Measurements from ENCODE around the gene CD151. TPM values are rescaled to one million over a fixed set of nuclear protein-coding genes. Genes with fewer than 3 reads are reported as not detected.

CD151 gene
- total RNA-seq, 1 experiment from 2014 or later: 825 TPM

- DNase-seq (ENCODE audit: low spot score): no peak
Observed at GRCh38 chr11:829176-829846, 3.4 kb upstream of the CD151 start.

DNA sequence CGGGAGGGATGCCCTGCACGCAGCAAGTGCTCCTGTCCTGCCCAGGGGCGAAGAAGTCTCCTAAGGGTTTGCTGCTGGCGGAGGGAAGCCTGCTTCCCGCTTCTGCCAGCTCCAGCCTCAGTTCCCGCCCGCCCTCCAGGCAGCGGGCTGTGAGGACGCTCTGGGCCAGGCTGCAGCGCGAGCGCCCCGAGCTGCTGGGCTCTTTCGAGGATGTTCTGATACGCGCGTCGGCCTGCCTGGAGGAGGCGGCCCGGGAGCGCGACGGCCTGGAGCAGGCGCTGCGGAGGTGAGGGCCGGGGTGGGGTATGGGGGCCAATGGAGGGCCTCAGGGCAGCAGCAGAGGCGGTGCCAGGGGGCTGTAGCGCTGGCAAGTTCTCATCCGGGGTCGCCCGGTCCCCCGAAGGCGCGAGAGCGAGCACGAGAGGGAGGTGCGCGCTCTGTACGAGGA lies 2.9 kb upstream of the CD151 start:
- no peak for DNase-seq (ENCODE audit: low spot score)

DNA sequence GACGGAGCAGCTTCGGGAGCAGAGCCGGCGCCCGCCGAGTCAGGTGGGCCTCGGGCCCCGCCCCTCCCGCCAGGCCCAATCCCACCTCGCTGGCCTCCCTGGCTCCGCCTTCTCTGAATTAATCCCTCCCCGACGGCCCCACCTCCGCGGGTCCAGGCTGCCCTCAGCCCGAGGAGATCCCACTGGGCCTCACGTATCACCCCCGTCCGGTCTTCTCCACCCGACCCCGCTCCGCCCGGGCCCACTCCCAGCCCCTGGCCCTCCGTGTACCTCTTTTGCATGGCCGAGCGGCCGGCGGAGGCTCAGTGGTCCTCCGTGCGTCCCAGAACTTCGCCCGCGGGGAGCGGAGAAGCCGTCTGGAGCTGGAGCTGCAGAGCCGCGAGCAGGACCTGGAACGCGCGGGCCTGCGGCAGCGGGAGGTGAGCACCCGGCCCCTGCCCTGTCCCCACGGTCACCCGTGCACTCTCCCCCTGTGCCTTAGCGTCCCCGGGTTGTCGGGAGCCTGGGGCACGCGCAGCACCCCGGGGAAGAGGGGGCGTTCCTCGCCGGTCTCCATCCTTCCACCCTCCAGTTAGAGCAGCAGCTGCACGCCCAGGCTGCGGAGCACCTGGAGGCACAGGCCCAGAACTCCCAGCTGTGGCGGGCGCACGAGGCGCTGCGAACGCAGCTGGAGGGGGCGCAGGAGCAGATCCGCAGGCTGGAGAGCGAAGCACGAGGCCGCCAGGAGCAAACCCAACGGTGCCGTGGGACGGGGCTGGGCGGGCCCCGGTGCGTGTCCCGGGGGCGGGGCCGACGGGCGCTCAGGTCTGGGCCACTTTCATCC lies 2.2 kb upstream of the CD151 start:
- DNase-seq (ENCODE audit: low spot score): no peak

GRCh38 chr11:831118-831864 lies 1.5 kb upstream of the CD151 start:
- no peak for DNase-seq (ENCODE audit: low spot score)

- no peak for DNase-seq (ENCODE audit: low spot score)
Observed at GRCh38 chr11:831961-832528, 707 bp upstream of the CD151 start.

DNA sequence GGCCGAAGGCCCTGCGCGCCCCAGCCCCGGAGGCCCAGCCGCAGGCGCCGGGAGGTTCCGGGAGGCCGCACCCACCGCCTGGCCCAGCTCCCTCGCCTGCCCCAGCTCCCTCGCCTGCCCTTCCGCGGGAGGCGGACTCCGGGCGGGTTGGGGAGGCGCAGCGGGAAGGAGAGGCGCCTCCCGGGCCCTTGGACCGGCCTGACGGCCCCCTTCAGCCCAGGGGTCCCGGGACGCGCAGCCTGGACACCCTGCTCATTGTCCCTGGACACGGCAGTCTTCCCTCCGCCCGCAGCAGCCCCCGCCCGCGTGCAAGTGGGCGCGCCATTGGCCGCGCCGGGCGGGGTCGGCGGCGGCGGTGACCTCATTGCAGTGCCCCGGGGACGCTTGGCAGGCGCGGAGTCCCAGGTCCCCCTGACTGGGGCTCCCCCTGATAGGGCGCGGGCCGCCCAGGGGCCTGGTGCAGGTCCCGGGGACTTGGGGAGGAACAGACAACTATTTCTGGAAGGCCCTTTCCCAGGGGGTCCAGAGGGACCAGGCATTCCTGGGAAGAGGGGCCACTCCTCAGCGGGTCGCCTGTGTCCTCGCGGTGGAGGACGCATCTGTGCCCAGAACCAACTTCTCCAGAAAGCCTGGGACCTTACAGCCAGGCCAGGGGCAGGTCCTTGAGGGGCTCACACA lies 501 bp downstream of the CD151 start:
- no peak for DNase-seq (ENCODE audit: low spot score)

GRCh38 chr11:833849-834311 lies 1.1 kb downstream of the CD151 start:
- no peak for DNase-seq (ENCODE audit: low spot score)

- DNase-seq (ENCODE audit: low spot score): peak; percentile 99
Observed at GRCh38 chr11:834371-835316, 1.9 kb downstream of the CD151 start.

- DNase-seq (ENCODE audit: low spot score): no peak
Observed at GRCh38 chr11:836274-836673, 3.5 kb downstream of the CD151 start.

GRCh38 chr11:836700-837099 lies 3.9 kb downstream of the CD151 start:
- DNase-seq (ENCODE audit: low spot score): no peak

DNA sequence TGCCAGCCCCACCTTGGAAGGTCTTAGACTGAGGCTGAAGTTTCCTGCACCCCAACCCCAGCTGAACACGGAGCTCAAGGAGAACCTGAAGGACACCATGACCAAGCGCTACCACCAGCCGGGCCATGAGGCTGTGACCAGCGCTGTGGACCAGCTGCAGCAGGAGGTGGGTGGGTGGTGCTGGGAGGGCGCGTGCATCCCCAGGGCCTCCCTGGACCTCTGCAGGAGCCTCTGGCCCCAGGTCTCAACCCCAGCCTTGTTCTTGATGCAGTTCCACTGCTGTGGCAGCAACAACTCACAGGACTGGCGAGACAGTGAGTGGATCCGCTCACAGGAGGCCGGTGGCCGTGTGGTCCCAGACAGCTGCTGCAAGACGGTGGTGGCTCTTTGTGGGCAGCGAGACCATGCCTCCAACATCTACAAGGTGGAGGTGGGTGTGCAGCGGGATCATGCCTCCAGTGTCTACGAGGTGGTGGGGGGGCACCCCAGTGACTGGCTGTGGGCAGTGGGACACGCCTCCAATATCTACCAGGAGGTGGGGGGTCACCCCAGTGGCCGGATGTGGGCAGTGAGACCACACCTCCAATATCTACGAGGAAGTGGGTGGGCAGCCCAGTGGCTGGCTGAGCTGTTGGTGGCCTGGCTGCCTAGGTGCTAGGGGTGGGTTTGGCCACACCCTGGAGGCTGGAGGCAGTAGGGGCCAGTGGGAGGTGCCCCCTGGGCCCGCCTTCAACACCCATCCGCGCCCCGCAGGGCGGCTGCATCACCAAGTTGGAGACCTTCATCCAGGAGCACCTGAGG lies 4.6 kb downstream of the CD151 start:
- DNase-seq (ENCODE audit: low spot score): no peak

GRCh38 chr11:837990-838307 lies 5.2 kb downstream of the CD151 start:
- no peak for DNase-seq (ENCODE audit: low spot score)

DNA sequence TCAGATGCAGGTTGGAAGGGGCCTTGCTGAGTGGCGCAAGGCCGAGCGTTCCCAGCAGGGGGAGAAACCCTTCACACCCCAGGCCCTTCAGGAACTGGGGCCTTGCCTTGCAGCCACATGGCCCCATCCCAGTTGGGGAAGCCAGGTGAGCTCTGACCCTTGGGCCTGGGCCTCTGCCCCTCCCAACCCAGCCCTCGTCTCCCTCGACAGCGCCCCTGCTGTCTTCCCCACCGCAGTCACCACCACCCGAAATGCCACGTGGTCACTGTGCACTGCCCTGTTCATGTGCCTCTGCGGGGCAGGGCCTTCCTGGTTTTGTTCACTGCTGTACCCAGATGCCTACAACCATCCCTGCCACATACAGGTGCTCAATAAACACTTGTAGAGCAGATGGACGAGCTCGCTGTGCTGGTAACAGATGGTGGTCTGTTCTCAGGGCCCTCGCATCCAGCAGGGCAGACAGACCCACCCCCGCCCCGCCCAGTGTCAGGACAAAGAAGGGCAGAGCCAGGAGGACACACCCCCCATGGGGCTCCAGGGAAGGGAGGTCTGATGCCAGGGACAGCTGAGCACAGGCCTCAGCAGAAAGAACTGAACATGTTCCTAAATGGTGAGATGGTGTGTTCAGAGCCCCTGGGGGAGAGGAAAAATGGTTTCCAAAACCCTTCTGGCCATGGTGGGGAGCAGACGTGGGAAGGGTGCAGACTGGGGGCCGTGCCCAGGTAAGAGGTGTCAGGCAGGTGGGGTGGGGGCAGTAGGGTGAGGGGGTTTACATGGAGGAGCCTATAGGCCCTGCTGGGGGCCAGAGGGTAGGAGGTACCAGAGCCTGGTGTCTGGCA lies 5.9 kb downstream of the CD151 start:
- DNase-seq (ENCODE audit: low spot score): peak; percentile 70

DNA sequence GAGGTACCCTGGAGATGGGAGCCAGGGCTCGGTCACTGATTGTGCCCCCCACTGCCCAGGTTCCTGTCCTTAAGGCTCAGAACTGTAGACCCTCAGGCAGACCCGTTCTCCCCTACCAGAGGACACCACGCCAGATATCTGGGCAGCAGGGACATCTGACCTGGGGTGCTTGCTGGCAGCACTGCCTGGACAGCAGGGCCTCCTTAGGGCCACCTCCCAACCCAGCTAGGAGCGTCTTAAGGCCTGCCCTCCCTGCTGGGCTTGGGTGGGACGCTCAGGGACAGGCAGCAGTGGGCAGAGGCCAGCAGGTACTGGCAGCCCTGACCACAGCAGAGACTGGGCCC lies 6.5 kb downstream of the CD151 start:
- DNase-seq (ENCODE audit: low spot score): no peak

DNA sequence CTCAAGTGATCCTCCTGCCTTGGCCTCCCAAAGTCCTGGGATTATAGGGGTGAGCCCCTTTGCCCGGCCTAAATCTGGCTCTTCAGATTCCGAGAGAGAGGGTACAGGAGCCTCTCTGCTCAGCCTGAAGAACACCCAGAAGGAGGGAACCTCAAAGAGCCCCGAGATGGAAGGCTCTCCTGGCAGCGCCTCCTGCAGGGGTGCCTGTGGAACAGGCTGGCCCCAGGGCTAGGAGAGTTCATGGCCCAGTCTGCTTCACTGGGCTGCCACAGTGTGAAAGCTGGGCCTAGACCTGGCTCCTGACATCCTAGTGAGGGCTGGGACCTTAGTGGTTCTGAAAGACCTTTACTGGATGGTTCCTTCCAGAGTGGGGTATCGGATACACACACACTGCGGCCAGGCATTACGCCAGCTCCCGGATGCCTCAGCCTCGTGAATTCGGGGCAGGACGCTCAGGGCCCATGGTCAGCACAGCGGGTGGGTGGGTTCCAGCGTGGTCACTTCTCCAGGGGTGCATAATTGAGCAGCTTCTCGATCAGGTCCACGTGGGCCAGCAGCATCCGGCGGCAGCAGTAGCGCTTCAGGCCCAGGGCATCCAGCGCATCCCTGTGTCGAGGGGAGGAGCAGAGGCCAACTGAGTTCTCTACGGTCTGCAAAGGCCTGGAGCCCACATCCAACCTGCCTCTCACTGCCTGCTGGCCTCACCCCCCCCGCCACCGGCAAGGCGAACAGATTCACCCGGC lies 7.3 kb downstream of the CD151 start:
- no peak for DNase-seq (ENCODE audit: low spot score)

GRCh38 chr11:841981-842369 lies 9.2 kb downstream of the CD151 start:
- no peak for DNase-seq (ENCODE audit: low spot score)

- peak; percentile 92 for DNase-seq (ENCODE audit: low spot score)
Observed at GRCh38 chr11:842370-843002, 9.7 kb downstream of the CD151 start, which contains the start of the genes POLR2L and TSPAN4. TSS of gene POLR2L (minus strand) at chr11:842529. CDS start at chr11:842508, 21 bp downstream. TSS of gene TSPAN4 (plus strand) at chr11:842852. CDS start at chr11:850305, 7,453 bp downstream.
